ENCODE results near the gene CYP3A4.

GRCh38 chr7:99742737-99743394 is 41.1 kb downstream of the CYP3A4 start:
- TF ChIP-seq POLR2A (IDR thresholded peaks at IDR 0.05; ENCODE audit: control extremely low read depth in 1 of 2, low read depth in 2 of 2, low read length in 2 of 2) (no peak), ZNF274 (IDR thresholded peaks at IDR 0.05; ENCODE audit: borderline replicate concordance, extremely low read depth, low read length) (no peak), CTCF (IDR thresholded peaks at IDR 0.05; ENCODE audit: control extremely low read depth in 1 of 3, insufficient read depth in 1 of 3, low read depth in 1 of 3, low read length in 3 of 3) (no peak), POLR2AphosphoS5 (IDR thresholded peaks at IDR 0.05; ENCODE audit: low read depth, low read length) (no peak), MAX (IDR thresholded peaks at IDR 0.05) (no peak), EZH2 (IDR thresholded peaks at IDR 0.05; ENCODE audit: low read depth, low read length, severe bottlenecking) (no peak), RFX5 (IDR thresholded peaks at IDR 0.05; ENCODE audit: borderline replicate concordance, low read depth, low read length) (no peak), SIRT6 (IDR thresholded peaks at IDR 0.05; ENCODE audit: low read length) (no peak), JUN (IDR thresholded peaks at IDR 0.05; ENCODE audit: low read depth, low read length) (no peak)
